AG04450 (cell line): ENCODE data around the gene STK40. TPM values are rescaled to one million over a fixed set of nuclear protein-coding genes. Genes with fewer than 3 reads are reported as not detected.

ENCODE experiments used
- CTCF ChIA-PET: fragments of 300-600, 350-600 bp; formaldehyde crosslinking; extraction: SDS; loops from one replicate; lab custom pipeline; 2022; ENCODE audit warnings: antibody characterized with exemption, inconsistent platforms; lab: Charles Lee
- POLR2A ChIA-PET: fragments of 350-600 bp; formaldehyde crosslinking; extraction: SDS; loops from one replicate; lab custom pipeline; 2021; ENCODE audit warnings: antibody characterized with exemption, inconsistent platforms; lab: Yijun Ruan, JAX
- DNase-seq: peaks from one replicate; pipeline ENCODE4 v3.0.0-alpha.2; 2011; ENCODE audit warnings: low read depth, low spot score
- H3K27ac ChIP-seq: one replicate; pipeline ENCODE4 v1.5.1; 2012; ENCODE audit warnings: low read depth, low read length, control low read depth
- H3K27me3 ChIP-seq: one replicate; pipeline ENCODE4 v1.6.0; 2012; ENCODE audit warnings: low read length; ENCODE audit not compliant: control insufficient read depth, insufficient read depth
- H3K4me3 ChIP-seq: 2 replicates; pipeline ENCODE4 v1.5.1; 2011; ENCODE audit warnings: mild to moderate bottlenecking, low read depth, low read length, control low read depth
- H3K9me3 ChIP-seq: 2 replicates; pipeline ENCODE4 v1.5.1; 2012; ENCODE audit warnings: low read length; ENCODE audit not compliant: control insufficient read depth, insufficient read depth
- polyA plus RNA-seq: library from polyadenylated mRNA; depleted of rRNA; stranded (reverse); fragments of >200 nt; gene quantifications from 2 replicates; pipeline ENCODE4 v1.2.3, GENCODE V29; 2011
- TF ChIP-seq, protein P1 (sequence below): IDR thresholded peaks from 2 replicates; pipeline ENCODE4 v1.5.1; 2011; ENCODE audit warnings: low read depth, low read length, control low read depth, inconsistent platforms

The STK40 gene
- polyA plus RNA-seq, 1 experiment: 26.4 TPM

DNA sequence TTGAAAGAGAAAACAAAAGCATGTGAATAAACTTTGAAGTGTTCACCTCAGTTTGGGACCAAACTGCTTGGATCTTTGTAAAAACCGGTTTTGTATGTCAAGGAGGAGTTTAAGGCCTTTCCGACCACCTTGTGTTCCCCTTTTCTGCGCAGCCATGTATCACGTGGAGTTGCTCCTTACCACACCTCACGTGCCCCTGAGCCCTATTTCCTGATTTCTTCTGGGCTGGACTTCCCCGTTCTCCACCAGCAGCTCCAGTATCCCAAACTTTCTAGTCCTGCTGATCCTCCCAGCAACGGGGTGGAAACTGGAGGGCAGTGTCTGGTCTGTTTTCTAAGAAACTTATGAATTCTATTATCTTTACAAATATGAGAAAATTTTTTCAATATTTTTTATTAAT lies 81.2 kb downstream of the STK40 start:
- POLR2A ChIA-PET: no interaction called here
- Histone ChIP-seq H3K27ac (no peak overlapping the region), H3K9me3 (no peaks in the 10 kb centered on the region), H3K4me3 (no peak overlapping the region), H3K27me3 (no peaks in the 10 kb centered on the region)
- no peak for DNase-seq
- TF ChIP-seq, protein P1, sequence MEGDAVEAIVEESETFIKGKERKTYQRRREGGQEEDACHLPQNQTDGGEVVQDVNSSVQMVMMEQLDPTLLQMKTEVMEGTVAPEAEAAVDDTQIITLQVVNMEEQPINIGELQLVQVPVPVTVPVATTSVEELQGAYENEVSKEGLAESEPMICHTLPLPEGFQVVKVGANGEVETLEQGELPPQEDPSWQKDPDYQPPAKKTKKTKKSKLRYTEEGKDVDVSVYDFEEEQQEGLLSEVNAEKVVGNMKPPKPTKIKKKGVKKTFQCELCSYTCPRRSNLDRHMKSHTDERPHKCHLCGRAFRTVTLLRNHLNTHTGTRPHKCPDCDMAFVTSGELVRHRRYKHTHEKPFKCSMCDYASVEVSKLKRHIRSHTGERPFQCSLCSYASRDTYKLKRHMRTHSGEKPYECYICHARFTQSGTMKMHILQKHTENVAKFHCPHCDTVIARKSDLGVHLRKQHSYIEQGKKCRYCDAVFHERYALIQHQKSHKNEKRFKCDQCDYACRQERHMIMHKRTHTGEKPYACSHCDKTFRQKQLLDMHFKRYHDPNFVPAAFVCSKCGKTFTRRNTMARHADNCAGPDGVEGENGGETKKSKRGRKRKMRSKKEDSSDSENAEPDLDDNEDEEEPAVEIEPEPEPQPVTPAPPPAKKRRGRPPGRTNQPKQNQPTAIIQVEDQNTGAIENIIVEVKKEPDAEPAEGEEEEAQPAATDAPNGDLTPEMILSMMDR: no peak
- CTCF ChIA-PET: interaction anchor here (1.0 to 1.6 kb wide), 2 partner anchors 116 to 154 kb away, joined by 3 to 4 read pairs; no protein-coding TSS in a partner anchor

DNA sequence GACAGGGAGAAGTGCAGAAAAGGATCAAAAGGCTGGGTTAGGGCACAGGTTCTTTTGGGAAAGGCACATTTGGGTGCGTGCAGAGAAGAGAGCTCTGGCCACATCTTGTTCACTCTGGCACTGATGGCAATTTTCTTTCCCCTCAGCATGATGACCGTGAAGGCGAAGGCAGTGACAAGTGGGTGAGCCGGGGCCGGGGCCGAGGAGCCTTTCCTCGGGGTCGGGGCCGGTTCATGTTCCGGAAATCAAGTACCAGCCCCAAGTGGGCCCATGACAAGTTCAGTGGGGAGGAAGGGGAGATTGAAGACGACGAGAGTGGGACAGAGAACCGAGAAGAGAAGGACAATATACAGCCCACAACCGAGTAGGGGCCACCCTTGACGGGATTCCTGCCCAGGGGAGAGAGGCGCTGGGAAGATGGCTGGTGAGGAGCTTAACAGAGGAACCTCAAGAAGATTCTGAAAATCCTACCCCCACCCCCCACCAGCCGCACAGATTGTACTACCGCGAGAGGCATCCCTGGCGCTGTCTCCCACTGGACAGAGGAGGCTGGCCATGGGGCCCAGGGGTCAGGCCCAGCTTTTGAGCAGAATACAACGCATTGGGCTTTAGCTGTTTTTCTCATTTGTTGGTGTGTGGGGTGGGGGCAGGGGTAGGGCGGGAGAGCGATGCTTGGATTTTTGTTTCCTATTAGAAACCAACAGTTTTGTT lies 81.9 kb downstream of the STK40 start:
- ChIA-PET CTCF (interaction anchor here (1.0 to 1.9 kb wide), 5 partner anchors 65 to 154 kb away, joined by 3 to 5 read pairs (median 3); no protein-coding TSS in a partner anchor), POLR2A (interaction anchor here (0.6 kb wide), 1 partner anchor 45 kb away, joined by 3 read pairs; no protein-coding TSS in a partner anchor)
- Histone ChIP-seq H3K4me3 (no peak overlapping the region), H3K27me3 (no peaks in the 10 kb centered on the region), H3K9me3 (no peaks in the 10 kb centered on the region), H3K27ac (no peak overlapping the region)
- TF ChIP-seq, protein P1: no peak
- DNase-seq: no peak

DNA sequence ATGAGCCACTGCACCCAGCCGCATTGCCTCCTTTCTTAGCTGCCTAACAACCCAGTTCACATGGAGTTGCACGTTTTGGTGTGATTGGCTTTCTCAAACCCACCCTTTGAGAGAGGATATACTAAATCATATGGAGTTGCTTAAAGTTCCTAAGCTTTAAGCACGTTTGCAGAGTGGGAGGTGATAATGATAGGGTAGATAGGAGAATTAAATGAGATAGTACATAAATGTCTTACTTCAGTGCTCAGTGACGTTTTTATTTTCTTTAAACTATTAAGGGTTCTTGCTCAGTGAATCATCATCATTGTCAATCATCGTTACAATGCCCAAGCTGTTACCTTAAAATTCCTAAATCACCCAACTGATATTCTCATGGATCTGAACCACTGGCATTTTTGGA lies 82.5 kb downstream of the STK40 start:
- ChIA-PET CTCF (interaction anchor here (1.0 to 1.9 kb wide), 5 partner anchors 66 to 153 kb away, joined by 3 to 5 read pairs (median 3); no protein-coding TSS in a partner anchor), POLR2A (interaction anchor here (0.6 kb wide), 1 partner anchor 44 kb away, joined by 3 read pairs; no protein-coding TSS in a partner anchor)
- TF ChIP-seq, protein P1: no peak
- Histone ChIP-seq H3K9me3 (no peaks in the 10 kb centered on the region), H3K27me3 (no peaks in the 10 kb centered on the region), H3K4me3 (no peak overlapping the region), H3K27ac (no peak overlapping the region)
- no peak for DNase-seq

- Histone ChIP-seq H3K27me3 (no peaks in the 10 kb centered on the region), H3K4me3 (no peak overlapping the region), H3K9me3 (no peaks in the 10 kb centered on the region), H3K27ac (no peak overlapping the region)
- TF ChIP-seq, protein P1: no peak
- DNase-seq: no peak
- ChIA-PET POLR2A (no interaction called here), CTCF (interaction anchor here (1.3 to 2.1 kb wide), 5 partner anchors 9 to 166 kb away, joined by 3 to 22 read pairs (median 5); no protein-coding TSS in a partner anchor)
Measured at GRCh38 chr1:36301220-36301619, 84.5 kb downstream of the STK40 start.

DNA sequence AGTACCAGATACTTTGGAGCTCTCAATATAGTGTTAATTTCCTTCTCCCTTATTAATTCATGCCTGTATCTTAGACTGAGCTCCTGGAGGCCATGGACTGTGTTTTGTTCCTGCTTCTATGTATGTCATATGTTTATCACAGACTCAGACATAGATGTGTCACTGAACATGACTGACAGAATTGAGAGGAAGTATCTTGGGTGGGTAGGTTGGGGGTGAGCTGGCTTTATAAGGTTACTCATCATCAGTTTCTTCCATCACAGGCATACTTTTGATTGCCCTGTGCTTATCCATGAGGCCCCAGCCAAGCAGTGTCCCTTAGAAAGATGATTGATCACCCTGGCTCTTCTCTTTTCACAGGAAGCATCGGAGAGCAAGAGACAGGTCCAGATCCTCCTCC lies 85.2 kb downstream of the STK40 start:
- TF ChIP-seq, protein P1: no peak
- POLR2A ChIA-PET: interaction anchor here (0.9 to 1.2 kb wide), 4 partner anchors 21 to 151 kb away, joined by 3 to 7 read pairs (median 4); partner anchors contain the start of gene TRAPPC3

More for the DNA sequence above, 85.2 kb downstream of the STK40 start:
- no peak for DNase-seq
- H3K9me3 ChIP-seq: no peaks in the 10 kb centered on the region
- peak overlapping the region; percentile 1 for H3K27ac ChIP-seq
- CTCF ChIA-PET: interaction anchor here (0.5 to 2.5 kb wide), 47 partner anchors 10 to 1243 kb away, joined by 3 to 25 read pairs (median 4); partner anchors contain the start of genes LSM10, MAP7D1, TEKT2 and TRAPPC3
- H3K27me3 ChIP-seq: no peaks in the 10 kb centered on the region
- no peak overlapping the region for H3K4me3 ChIP-seq
